Left lung (tissue), 10 donors: ENCODE measurements around the gene KIAA1614. TPM values are rescaled to one million over a fixed set of nuclear protein-coding genes. Genes with fewer than 3 reads are reported as not detected.

Source experiments
- ATAC-seq: fragments of 200-7000 bp; cut with Tn5 transposase; one replicate; pipeline ENCODE4 v1.9.1; 2020; ENCODE audit warnings: moderate library complexity
- DNase-seq, 4 donors: peaks; one replicate each; pipeline ENCODE4 v3.0.0-alpha.2; 2013 to 2020
- H3K27ac ChIP-seq, 2 donors: fragments of 200-600 bp; sonication (generic) in 1 of 2; one replicate each; pipeline versions ENCODE4 v1.5.0 to v1.8.0; 2020 to 2021
- H3K27me3 ChIP-seq, 2 donors: fragments of 200-600 bp; sonication (generic) in 1 of 2; one replicate each; pipeline versions ENCODE4 v1.5.0 to v1.8.0; 2020 to 2021
- H3K36me3 ChIP-seq, 2 donors: fragments of 200-600 bp; sonication (generic) in 1 of 2; one replicate each; pipeline versions ENCODE4 v1.5.0 to v1.8.0; 2020 to 2021
- H3K4me1 ChIP-seq, 2 donors: fragments of 200-600 bp; one replicate each; pipeline ENCODE4 v1.8.0; 2021
- H3K4me3 ChIP-seq, 2 donors: fragments of 200-600 bp; sonication (generic) in 1 of 2; one replicate each; pipeline versions ENCODE4 v1.5.0 to v1.8.0; 2020 to 2021; ENCODE audit warnings: mild to moderate bottlenecking in 1 of 2
- H3K9me3 ChIP-seq, 2 donors: fragments of 200-600 bp; sonication (generic) in 1 of 2; one replicate each; pipeline versions ENCODE4 v1.5.0 to v1.8.0; 2020 to 2021
- intact Hi-C, 2 donors: fragments of 100-400 bp; cut with DNase I; formaldehyde crosslinking; loops; one replicate each; pipeline versions ENCODE4 v1.11.2 to v1.14.2; 2022
- polyA plus RNA-seq, 6 donors: library from polyadenylated mRNA; unstranded; fragments of 120-200 nt; gene quantifications; one replicate each; pipeline ENCODE4 v1.2.1, GENCODE V29; 2013; ENCODE audit not compliant: insufficient read length in 6 of 6
- total RNA-seq, 2 donors: library from RNA; stranded (reverse); fragmentation: NEBNext Ultra II Directional; extraction: Animal tissue kit (Norgen Biotek cat#: 25700); gene quantifications; one replicate each; pipeline ENCODE4 v1.2.1, GENCODE V29; 2021
- TF ChIP-seq, protein P1 (sequence below), 2 donors: fragments of 200-600 bp; sonication (generic) in 1 of 2; IDR thresholded peaks; one replicate each; pipeline versions ENCODE4 v1.5.0 to v1.8.0; 2021; ENCODE audit warnings: antibody characterized with exemption in 2 of 2
- donor health status: DM: no; HTN: yes; CAD: no.
- donor health status: DM: no; HTN: no; CAD: no.

KIAA1614 gene
- total and polyA plus RNA-seq, 8 donors = 3.6 to 13.4 (median 9.7) TPM

DNA sequence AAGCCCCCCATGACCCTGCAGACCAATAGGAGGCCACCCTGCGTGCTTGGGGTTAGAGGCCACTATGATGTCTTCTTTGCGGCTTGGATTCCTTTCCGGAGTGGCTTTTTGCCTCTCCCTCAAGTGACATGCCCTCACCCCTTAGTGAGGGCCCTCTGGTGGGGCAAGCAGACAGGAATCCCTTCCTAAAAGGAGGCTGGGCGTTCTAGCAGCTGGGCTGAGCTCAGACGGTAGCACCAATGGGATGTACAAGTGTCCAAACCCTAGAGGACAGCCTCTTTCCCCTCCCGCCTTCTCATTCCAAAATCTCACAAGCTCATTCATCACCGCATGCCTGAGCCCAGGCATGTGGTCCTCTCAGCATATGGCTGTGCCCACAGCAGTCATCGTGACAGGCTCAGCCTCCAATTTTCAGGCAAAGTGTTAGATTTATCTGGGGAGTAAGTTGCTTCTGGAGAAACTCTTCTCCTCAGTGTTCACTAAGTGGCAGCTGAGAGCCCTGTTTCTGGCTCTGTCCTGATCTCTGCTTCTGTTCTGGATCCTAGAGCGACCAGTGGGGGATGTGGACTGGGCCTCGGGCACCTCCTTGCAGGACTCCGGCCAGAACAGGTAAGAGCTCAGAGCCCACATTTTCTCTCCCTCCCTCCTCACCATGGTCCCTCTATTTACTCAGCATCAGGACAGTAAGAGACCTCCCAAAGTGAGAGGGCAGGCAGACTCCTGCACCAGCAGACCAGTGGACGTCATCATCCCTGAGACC lies 4.8 kb downstream of the KIAA1614 start:
- intact Hi-C loops = no loop called here
- peaks cover 0 to 11% of the 10 kb centered on the region in 2 donors for H3K4me1 ChIP-seq
- H3K27me3 ChIP-seq = peaks cover 11 to 24% of the 10 kb centered on the region in 2 donors
- no peak overlapping the region for H3K27ac ChIP-seq
- no peak overlapping the region for H3K4me3 ChIP-seq
- TF ChIP-seq, protein P1, sequence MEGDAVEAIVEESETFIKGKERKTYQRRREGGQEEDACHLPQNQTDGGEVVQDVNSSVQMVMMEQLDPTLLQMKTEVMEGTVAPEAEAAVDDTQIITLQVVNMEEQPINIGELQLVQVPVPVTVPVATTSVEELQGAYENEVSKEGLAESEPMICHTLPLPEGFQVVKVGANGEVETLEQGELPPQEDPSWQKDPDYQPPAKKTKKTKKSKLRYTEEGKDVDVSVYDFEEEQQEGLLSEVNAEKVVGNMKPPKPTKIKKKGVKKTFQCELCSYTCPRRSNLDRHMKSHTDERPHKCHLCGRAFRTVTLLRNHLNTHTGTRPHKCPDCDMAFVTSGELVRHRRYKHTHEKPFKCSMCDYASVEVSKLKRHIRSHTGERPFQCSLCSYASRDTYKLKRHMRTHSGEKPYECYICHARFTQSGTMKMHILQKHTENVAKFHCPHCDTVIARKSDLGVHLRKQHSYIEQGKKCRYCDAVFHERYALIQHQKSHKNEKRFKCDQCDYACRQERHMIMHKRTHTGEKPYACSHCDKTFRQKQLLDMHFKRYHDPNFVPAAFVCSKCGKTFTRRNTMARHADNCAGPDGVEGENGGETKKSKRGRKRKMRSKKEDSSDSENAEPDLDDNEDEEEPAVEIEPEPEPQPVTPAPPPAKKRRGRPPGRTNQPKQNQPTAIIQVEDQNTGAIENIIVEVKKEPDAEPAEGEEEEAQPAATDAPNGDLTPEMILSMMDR (IDR thresholded peaks at IDR 0.05) = no peak
- H3K9me3 ChIP-seq = no peaks in the 10 kb centered on the region
- H3K36me3 ChIP-seq = no peaks in the 10 kb centered on the region
- no peak for DNase-seq
- ATAC-seq = no peak

DNA sequence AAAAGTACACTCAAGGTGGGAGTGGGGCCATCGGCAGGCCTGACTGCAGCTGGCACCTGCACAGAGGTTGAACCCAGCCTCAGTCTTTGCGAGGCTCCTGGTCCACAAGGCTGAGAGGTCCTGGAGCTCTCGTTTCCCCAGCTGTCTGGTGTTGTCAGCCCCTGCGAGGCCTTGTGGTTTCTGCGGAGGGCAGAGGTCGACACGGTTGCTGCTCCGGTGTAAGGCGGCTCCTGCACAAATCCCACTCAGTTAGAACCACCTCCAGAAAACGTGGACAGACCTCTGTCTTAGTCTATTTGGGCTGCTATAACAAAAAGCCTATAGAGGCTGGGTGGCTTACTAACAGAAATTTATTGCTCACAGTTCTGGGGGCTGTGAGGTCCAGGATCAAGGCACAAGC lies 5.8 kb downstream of the KIAA1614 start:
- TF ChIP-seq, protein P1 (IDR thresholded peaks at IDR 0.05) = no peak
- intact Hi-C loops = no loop called here
- no peak for ATAC-seq

DNA sequence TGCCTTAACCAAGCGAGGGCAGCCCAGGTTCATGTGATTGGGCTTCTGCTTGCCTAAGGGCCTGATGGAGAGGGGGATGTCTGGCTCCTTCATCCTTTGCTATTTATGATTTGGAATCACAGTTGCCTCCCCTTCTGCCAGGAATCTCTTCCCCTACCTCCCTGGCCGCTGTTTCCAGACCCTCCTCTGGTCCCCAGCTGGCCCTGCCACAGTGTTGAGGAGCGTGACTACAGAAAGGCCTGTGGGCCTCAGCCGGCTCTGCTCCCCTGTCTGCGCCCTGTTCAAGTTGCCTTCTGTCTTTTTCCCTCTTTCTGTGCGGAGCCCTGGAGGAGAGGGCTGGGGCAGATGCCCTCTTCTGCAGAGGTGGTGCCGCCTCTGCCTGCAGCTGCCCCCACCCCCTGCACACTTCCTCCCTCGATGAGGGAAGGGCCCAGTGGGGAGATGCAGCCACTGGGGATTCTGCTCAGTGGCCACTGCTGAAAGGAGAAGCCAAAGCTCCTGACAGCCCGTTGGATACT lies 6.5 kb downstream of the KIAA1614 start:
- intact Hi-C loops = no loop called here

More for the DNA sequence above, 5.8 kb downstream of the KIAA1614 start:
- no peak overlapping the region for H3K4me3 ChIP-seq
- H3K27ac ChIP-seq = no peak overlapping the region
- no peaks in the 10 kb centered on the region for H3K9me3 ChIP-seq
- peaks cover 2 to 13% of the 10 kb centered on the region in 2 donors for H3K27me3 ChIP-seq
- DNase-seq = no peak
- peaks cover 0 to under 1% of the 10 kb centered on the region in 2 donors for H3K4me1 ChIP-seq
- H3K36me3 ChIP-seq = no peaks in the 10 kb centered on the region

DNA sequence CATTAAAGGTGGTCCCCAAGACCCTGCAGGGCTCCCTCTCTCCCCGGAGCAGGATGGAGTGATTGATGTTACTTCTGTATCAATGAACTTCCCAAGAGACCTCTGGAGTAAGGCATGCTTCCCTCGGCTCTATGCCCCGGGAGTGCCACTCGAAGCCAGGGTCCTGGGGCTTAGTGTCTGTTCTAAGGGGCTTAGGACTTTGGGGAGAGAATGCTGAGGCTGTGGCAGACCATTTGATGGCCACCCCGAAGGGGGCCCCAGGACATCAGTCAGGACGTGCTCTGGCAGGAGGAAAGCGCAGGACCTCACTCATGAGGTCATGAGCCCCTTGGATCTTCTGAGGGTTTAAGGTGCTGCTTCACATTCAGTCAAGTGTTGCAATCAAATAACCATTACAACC lies 7.5 kb downstream of the KIAA1614 start:
- H3K9me3 ChIP-seq = no peaks in the 10 kb centered on the region
- no peaks in the 10 kb centered on the region for H3K4me1 ChIP-seq
- no peaks in the 10 kb centered on the region for H3K27me3 ChIP-seq
- intact Hi-C loops = no loop called here
- no peak overlapping the region for H3K27ac ChIP-seq
- no peak for DNase-seq
- no peaks in the 10 kb centered on the region for H3K36me3 ChIP-seq
- ATAC-seq = no peak
- H3K4me3 ChIP-seq = no peak overlapping the region
- TF ChIP-seq, protein P1 (IDR thresholded peaks at IDR 0.05) = no peak

More for the DNA sequence above, 6.5 kb downstream of the KIAA1614 start:
- Histone ChIP-seq H3K27me3 (peaks cover 0 to 6% of the 10 kb centered on the region in 2 donors), H3K4me1 (no peaks in the 10 kb centered on the region), H3K9me3 (no peaks in the 10 kb centered on the region), H3K36me3 (no peaks in the 10 kb centered on the region), H3K4me3 (no peak overlapping the region), H3K27ac (no peak overlapping the region)
- DNase-seq = no peak
- no peak for ATAC-seq
- TF ChIP-seq, protein P1 (IDR thresholded peaks at IDR 0.05) = no peak

DNA sequence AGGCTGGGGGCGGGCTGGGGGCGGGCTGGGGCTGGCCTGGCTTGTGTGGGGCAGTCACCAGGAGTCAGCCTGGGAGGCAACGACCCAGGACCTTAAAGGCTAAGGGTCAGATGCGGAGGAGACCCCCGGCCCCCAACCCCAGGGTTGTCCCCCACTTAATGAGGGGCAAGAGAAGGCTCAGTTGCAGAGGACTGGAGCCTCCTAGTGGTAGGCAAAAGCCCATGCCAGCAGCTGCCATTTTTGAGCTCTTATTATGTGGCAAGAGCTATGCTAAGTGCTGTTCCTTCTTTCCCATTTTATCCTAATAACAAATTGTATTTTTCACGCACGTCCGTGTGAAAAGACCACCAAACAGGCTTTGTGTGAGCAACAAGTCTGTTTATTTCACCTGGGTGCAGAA lies 8.0 kb downstream of the KIAA1614 start:
- intact Hi-C loops = no loop called here
- Histone ChIP-seq H3K27ac (no peak overlapping the region), H3K9me3 (no peaks in the 10 kb centered on the region), H3K36me3 (no peaks in the 10 kb centered on the region), H3K27me3 (no peaks in the 10 kb centered on the region), H3K4me3 (no peak overlapping the region), H3K4me1 (no peaks in the 10 kb centered on the region)
- ATAC-seq (no peak), DNase-seq (no peak)
- TF ChIP-seq, protein P1 (IDR thresholded peaks at IDR 0.05) = no peak
